HepG2 (cell line): ENCODE results near the gene CHPF. TPM values are rescaled to one million over a fixed set of nuclear protein-coding genes. Genes with fewer than 3 reads are reported as not detected.

Experiments used
- ARID3A ChIP-seq: IDR thresholded peaks from 2 replicates; pipeline ENCODE4 v1.6.1; 2012; ENCODE audit warnings: low read depth, low read length, improper control_type of control experiment
- CENPX ChIP-seq: sonication (generic); formaldehyde crosslinking; IDR thresholded peaks from 2 replicates; pipeline ENCODE4 v1.9.0; 2021; ENCODE audit warnings: mild to moderate bottlenecking, missing genetic modification reagents, moderate library complexity
- CHD4 ChIP-seq: fragments of 200-600 bp; sonication (generic); IDR thresholded peaks from 2 replicates; pipeline ENCODE4 v1.7.0; 2017; ENCODE audit warnings: mild to moderate bottlenecking, low read length, borderline replicate concordance
- FUBP1 ChIP-seq: sonication (generic); formaldehyde crosslinking; IDR thresholded peaks from 2 replicates; pipeline ENCODE4 v1.5.1; 2020; ENCODE audit warnings: missing genetic modification reagents, mild to moderate bottlenecking, borderline replicate concordance
- HMG20A ChIP-seq: IDR thresholded peaks from 2 replicates; pipeline ENCODE4 v1.6.1; 2016; ENCODE audit warnings: borderline replicate concordance
- IRX3 ChIP-seq: sonication (generic); formaldehyde crosslinking; IDR thresholded peaks from 2 replicates; pipeline ENCODE4 v1.8.1; 2023; ENCODE audit warnings: mild to moderate bottlenecking, low read depth, missing genetic modification reagents, borderline replicate concordance
- KLF6 ChIP-seq: IDR thresholded peaks from 2 replicates; pipeline ENCODE4 v1.8.0; 2016; ENCODE audit warnings: missing biosample characterization, missing genetic modification reagents
- MAFK ChIP-seq, 2 experiments: IDR thresholded peaks in 1 of 2; conservative IDR thresholded peaks in 1 of 2; 2 replicates each; pipeline ENCODE4 v1.6.1; 2011; ENCODE audit warnings: improper control_type of control experiment in 2 of 2, low read length in 2 of 2
- PPARG ChIP-seq: conservative IDR thresholded peaks from 2 replicates; pipeline ENCODE4 v1.6.1; 2016; ENCODE audit warnings: missing biosample characterization, missing genetic modification reagents
- PRDM15 ChIP-seq: sonication (generic); formaldehyde crosslinking; IDR thresholded peaks from 2 replicates; pipeline ENCODE4 v1.4.0; 2020; ENCODE audit warnings: missing genetic modification reagents
- RARG ChIP-seq: sonication (generic); formaldehyde crosslinking; IDR thresholded peaks from 2 replicates; pipeline ENCODE4 v1.4.0; 2020; ENCODE audit warnings: low read depth, mild to moderate bottlenecking, missing genetic modification reagents
- SOX13 ChIP-seq, 3 experiments: fragments of 450-650 bp in 1 of 3; sonication (generic) in 1 of 3; formaldehyde crosslinking in 1 of 3; IDR thresholded peaks in 2 of 3; conservative IDR thresholded peaks in 1 of 3; 2 replicates each; pipeline versions ENCODE4 v1.5.0 to v1.6.1; 2016 to 2020; ENCODE audit warnings: antibody characterized with exemption in 1 of 3, mild to moderate bottlenecking in 1 of 3, missing compliant biosample characterization in 1 of 3, missing genetic modification reagents in 1 of 3, moderate library complexity in 1 of 3
- TBP ChIP-seq: sonication (generic); formaldehyde crosslinking; IDR thresholded peaks from 2 replicates; pipeline ENCODE4 v1.5.0; 2020; ENCODE audit warnings: missing genetic modification reagents
- ZNF317 ChIP-seq: sonication (generic); formaldehyde crosslinking; IDR thresholded peaks from 2 replicates; pipeline ENCODE4 v1.5.0; 2020; ENCODE audit warnings: mild to moderate bottlenecking, missing genetic modification reagents
- polyA plus RNA-seq, 8 experiments: library from polyadenylated mRNA; depleted of rRNA in 3 of 8; stranded (reverse) in 7 of 8; unstranded in 1 of 8; fragments of >200 nt; fragmentation: Illumina TruSeq in 4 of 8; extraction: Trizol in 4 of 8; gene quantifications; 2 replicates each; pipeline versions ENCODE4 v1.2.1 to v1.2.3, GENCODE V29; 2011 to 2016; ENCODE audit warnings: low read depth in 4 of 8, missing spikeins in 1 of 8, mixed read lengths in 1 of 8; ENCODE audit not compliant: insufficient read depth in 1 of 8
- total RNA-seq, 5 experiments: library from RNA; depleted of rRNA; stranded (reverse); fragments of >200 nt; fragmentation: Illumina TruSeq; extraction: Trizol; gene quantifications; 2 replicates each; pipeline ENCODE4 v1.2.3, GENCODE V29; 2016; ENCODE audit warnings: low read depth in 1 of 5
- TF ChIP-seq, protein P1 (sequence below): sonication (generic); formaldehyde crosslinking; IDR thresholded peaks from 2 replicates; pipeline ENCODE4 v1.9.0; 2021; ENCODE audit warnings: missing genetic modification reagents, mild to moderate bottlenecking, borderline replicate concordance
- TF ChIP-seq, protein P2 (sequence below): sonication (generic); formaldehyde crosslinking; IDR thresholded peaks from 2 replicates; pipeline ENCODE4 v1.5.0; 2020; ENCODE audit warnings: mild to moderate bottlenecking, missing genetic modification reagents, moderate library complexity

CHPF gene
- total and polyA plus RNA-seq, 2 of the 13 experiments (the other 11 are each of a cell fraction or from before 2014, with no cell fraction given), result 79.6 to 111 TPM

- no peak for TF ChIP-seq PRDM15
- peak; percentile 89; the same call in 1 of the 2 replicates for TF ChIP-seq HMG20A (CRISPR knock-in tag)
- TF ChIP-seq ARID3A, result 0 out of 2 replicates have a peak, but pooled peaks have one; percentile 42
- TF ChIP-seq SOX13 (IDR thresholded peaks at IDR 0.05), result no peak; the same call in none of the 2 replicates
- peak in 1 of 2 experiments; percentile 89; a peak in 2 of 4 replicates for TF ChIP-seq SOX13 (CRISPR knock-in tag; conservative IDR thresholded peaks at IDR 0.05 in 1 of 2, IDR thresholded peaks at IDR 0.05 in 1 of 2)
- peak; percentile 96; the same call in 1 of the 2 replicates for TF ChIP-seq FUBP1
- TF ChIP-seq, protein P1, sequence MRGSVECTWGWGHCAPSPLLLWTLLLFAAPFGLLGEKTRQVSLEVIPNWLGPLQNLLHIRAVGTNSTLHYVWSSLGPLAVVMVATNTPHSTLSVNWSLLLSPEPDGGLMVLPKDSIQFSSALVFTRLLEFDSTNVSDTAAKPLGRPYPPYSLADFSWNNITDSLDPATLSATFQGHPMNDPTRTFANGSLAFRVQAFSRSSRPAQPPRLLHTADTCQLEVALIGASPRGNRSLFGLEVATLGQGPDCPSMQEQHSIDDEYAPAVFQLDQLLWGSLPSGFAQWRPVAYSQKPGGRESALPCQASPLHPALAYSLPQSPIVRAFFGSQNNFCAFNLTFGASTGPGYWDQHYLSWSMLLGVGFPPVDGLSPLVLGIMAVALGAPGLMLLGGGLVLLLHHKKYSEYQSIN (CRISPR knock-in tag), result no peak
- TF ChIP-seq RARG (CRISPR knock-in tag), result no peak
- TF ChIP-seq ZNF317 (CRISPR knock-in tag), result peak; percentile 91
- TF ChIP-seq TBP (CRISPR knock-in tag), result no peak
- TF ChIP-seq KLF6 (CRISPR knock-in tag), result peak; percentile 81; the same call in 1 of the 2 replicates
- TF ChIP-seq IRX3 (CRISPR knock-in tag), result no peak
- no peak for TF ChIP-seq CENPX (CRISPR knock-in tag)
- TF ChIP-seq, protein P2, sequence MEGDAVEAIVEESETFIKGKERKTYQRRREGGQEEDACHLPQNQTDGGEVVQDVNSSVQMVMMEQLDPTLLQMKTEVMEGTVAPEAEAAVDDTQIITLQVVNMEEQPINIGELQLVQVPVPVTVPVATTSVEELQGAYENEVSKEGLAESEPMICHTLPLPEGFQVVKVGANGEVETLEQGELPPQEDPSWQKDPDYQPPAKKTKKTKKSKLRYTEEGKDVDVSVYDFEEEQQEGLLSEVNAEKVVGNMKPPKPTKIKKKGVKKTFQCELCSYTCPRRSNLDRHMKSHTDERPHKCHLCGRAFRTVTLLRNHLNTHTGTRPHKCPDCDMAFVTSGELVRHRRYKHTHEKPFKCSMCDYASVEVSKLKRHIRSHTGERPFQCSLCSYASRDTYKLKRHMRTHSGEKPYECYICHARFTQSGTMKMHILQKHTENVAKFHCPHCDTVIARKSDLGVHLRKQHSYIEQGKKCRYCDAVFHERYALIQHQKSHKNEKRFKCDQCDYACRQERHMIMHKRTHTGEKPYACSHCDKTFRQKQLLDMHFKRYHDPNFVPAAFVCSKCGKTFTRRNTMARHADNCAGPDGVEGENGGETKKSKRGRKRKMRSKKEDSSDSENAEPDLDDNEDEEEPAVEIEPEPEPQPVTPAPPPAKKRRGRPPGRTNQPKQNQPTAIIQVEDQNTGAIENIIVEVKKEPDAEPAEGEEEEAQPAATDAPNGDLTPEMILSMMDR (CRISPR knock-in tag), result peak; percentile 32; the same call in 1 of the 2 replicates
- peak; percentile 92; the same call in 1 of the 2 replicates for TF ChIP-seq CHD4
- peak; percentile 93 to 98 for TF ChIP-seq MAFK (conservative IDR thresholded peaks at IDR 0.05 in 1 of 2, IDR thresholded peaks at IDR 0.05 in 1 of 2; ENCODE audit: low read length in 2 of 2)
- peak; percentile 86 for TF ChIP-seq PPARG (CRISPR knock-in tag)
Observed at GRCh38 chr2:219576505-219577388, 33.1 kb upstream of the CHPF start (continued).
